Measurements from ENCODE around the gene VAMP2. TPM values are rescaled to one million over a fixed set of nuclear protein-coding genes. Genes with fewer than 3 reads are reported as not detected.

VAMP2 gene
- total and polyA plus RNA-seq, 10 of the 15 experiments (the other 5 are each of a cell fraction or from before 2014, with no cell fraction given): 3.0 to 35.2 (median 25.0) TPM

DNA sequence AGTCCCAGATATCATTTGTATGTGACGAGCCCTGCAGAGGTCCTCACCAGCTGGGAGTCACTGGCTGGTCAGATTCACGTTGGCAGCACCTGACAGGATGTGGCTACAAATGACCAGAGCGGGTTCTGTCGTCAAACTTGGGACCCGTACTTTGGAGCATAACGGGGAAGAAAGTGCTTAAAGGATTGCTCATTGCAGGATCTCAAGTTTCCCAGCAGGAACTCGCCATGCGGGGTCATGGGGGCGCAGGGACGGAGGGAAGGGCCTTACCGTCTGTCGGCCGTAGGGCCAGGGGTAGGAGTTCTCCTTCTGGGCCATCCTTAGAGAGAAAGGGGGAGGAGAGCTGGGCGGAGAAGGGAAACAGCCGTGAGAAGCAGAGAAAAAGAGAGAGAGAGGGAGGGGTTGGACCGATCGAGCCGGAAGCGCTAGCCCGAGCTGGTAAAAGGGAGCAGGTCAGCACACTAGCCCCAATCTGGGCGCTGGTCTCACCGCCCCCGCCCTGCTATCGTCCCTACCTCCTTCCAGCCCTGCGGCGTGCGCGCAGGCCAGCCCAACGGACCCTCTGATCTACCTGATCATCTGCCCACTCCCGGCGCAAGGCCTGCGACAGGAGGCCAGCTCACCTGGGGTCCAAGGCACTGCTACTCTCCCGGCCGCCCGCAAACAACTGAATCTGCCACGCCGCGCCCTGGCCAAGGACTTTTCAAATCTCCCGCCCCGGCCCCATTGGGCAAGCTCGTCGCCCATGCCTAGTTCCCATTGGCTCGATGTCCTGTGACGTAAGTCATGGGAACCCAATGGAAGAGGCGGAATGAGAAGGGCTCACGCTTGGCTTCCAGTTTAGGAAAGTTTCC is 47.4 kb upstream of the VAMP2 start, which contains the start of gene AURKB (continued):
- TF ChIP-seq, protein P1, sequence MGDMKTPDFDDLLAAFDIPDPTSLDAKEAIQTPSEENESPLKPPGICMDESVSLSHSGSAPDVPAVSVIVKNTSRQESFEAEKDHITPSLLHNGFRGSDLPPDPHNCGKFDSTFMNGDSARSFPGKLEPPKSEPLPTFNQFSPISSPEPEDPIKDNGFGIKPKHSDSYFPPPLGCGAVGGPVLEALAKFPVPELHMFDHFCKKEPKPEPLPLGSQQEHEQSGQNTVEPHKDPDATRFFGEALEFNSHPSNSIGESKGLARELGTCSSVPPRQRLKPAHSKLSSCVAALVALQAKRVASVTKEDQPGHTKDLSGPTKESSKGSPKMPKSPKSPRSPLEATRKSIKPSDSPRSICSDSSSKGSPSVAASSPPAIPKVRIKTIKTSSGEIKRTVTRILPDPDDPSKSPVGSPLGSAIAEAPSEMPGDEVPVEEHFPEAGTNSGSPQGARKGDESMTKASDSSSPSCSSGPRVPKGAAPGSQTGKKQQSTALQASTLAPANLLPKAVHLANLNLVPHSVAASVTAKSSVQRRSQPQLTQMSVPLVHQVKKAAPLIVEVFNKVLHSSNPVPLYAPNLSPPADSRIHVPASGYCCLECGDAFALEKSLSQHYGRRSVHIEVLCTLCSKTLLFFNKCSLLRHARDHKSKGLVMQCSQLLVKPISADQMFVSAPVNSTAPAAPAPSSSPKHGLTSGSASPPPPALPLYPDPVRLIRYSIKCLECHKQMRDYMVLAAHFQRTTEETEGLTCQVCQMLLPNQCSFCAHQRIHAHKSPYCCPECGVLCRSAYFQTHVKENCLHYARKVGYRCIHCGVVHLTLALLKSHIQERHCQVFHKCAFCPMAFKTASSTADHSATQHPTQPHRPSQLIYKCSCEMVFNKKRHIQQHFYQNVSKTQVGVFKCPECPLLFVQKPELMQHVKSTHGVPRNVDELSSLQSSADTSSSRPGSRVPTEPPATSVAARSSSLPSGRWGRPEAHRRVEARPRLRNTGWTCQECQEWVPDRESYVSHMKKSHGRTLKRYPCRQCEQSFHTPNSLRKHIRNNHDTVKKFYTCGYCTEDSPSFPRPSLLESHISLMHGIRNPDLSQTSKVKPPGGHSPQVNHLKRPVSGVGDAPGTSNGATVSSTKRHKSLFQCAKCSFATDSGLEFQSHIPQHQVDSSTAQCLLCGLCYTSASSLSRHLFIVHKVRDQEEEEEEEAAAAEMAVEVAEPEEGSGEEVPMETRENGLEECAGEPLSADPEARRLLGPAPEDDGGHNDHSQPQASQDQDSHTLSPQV (IDR thresholded peaks at IDR 0.05): no peak
- TF ChIP-seq NRF1 (conservative IDR thresholded peaks at IDR 0.05; ENCODE audit: low read depth, low read length) (no peak), IKZF1 (conservative IDR thresholded peaks at IDR 0.05) (no peak; the same call in none of the 2 replicates), POLR2A (IDR thresholded peaks at IDR 0.05; ENCODE audit: low read depth, low read length) (peak; percentile 96), NBN (IDR thresholded peaks at IDR 0.05) (no peak; the same call in 1 of the 2 replicates), NFIC (IDR thresholded peaks at IDR 0.05; ENCODE audit: low read depth, low read length) (no peak), CHD4 (IDR thresholded peaks at IDR 0.05) (no peak), TCF12 (IDR thresholded peaks at IDR 0.05; ENCODE audit: low read depth, low read length) (peak; percentile 52; the same call in 1 of the 2 replicates), FOS (IDR thresholded peaks at IDR 0.05; ENCODE audit: borderline replicate concordance, extremely low read depth, insufficient read length) (peak; percentile 39), SMAD5 (IDR thresholded peaks at IDR 0.05; ENCODE audit: low read depth) (peak; percentile 86; the same call in 1 of the 2 replicates), POLR2AphosphoS2 (IDR thresholded peaks at IDR 0.05; ENCODE audit: low read depth, low read length) (no peak), EGR1 (IDR thresholded peaks at IDR 0.05; ENCODE audit: borderline replicate concordance in 1 of 2, low read depth in 2 of 2, low read length in 2 of 2) (peak in 1 of 2 experiments; percentile 50; a peak in 1 of 3 replicates), BRCA1 (IDR thresholded peaks at IDR 0.05; ENCODE audit: low read depth, low read length) (no peak), ZNF274 (IDR thresholded peaks at IDR 0.05; ENCODE audit: insufficient read depth, insufficient read length) (no peak), POU2F2 (IDR thresholded peaks at IDR 0.05; ENCODE audit: borderline replicate concordance, low read depth, low read length) (peak; percentile 92), IRF4 (IDR thresholded peaks at IDR 0.05; ENCODE audit: low read depth, low read length) (0 out of 2 replicates have a peak, but pooled peaks have one; percentile 33), RAD21 (IDR thresholded peaks at IDR 0.05; ENCODE audit: insufficient read depth, low read depth, low read length) (no peak), BHLHE40 (IDR thresholded peaks at IDR 0.05; ENCODE audit: borderline replicate concordance in 1 of 2, low read depth in 2 of 2, low read length in 1 of 2) (peak; percentile 54 to 78; a peak in 3 of 4 replicates), EP300 (IDR thresholded peaks at IDR 0.05; ENCODE audit: borderline replicate concordance in 1 of 2, control insufficient read depth in 1 of 2, low read depth in 2 of 2, low read length in 2 of 2) (no peak; a peak in 1 of 4 replicates)
- TF ChIP-seq, protein P2, sequence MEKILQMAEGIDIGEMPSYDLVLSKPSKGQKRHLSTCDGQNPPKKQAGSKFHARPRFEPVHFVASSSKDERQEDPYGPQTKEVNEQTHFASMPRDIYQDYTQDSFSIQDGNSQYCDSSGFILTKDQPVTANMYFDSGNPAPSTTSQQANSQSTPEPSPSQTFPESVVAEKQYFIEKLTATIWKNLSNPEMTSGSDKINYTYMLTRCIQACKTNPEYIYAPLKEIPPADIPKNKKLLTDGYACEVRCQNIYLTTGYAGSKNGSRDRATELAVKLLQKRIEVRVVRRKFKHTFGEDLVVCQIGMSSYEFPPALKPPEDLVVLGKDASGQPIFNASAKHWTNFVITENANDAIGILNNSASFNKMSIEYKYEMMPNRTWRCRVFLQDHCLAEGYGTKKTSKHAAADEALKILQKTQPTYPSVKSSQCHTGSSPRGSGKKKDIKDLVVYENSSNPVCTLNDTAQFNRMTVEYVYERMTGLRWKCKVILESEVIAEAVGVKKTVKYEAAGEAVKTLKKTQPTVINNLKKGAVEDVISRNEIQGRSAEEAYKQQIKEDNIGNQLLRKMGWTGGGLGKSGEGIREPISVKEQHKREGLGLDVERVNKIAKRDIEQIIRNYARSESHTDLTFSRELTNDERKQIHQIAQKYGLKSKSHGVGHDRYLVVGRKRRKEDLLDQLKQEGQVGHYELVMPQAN (conservative IDR thresholded peaks at IDR 0.05): peak; percentile 100
- TF ChIP-seq, protein P3, sequence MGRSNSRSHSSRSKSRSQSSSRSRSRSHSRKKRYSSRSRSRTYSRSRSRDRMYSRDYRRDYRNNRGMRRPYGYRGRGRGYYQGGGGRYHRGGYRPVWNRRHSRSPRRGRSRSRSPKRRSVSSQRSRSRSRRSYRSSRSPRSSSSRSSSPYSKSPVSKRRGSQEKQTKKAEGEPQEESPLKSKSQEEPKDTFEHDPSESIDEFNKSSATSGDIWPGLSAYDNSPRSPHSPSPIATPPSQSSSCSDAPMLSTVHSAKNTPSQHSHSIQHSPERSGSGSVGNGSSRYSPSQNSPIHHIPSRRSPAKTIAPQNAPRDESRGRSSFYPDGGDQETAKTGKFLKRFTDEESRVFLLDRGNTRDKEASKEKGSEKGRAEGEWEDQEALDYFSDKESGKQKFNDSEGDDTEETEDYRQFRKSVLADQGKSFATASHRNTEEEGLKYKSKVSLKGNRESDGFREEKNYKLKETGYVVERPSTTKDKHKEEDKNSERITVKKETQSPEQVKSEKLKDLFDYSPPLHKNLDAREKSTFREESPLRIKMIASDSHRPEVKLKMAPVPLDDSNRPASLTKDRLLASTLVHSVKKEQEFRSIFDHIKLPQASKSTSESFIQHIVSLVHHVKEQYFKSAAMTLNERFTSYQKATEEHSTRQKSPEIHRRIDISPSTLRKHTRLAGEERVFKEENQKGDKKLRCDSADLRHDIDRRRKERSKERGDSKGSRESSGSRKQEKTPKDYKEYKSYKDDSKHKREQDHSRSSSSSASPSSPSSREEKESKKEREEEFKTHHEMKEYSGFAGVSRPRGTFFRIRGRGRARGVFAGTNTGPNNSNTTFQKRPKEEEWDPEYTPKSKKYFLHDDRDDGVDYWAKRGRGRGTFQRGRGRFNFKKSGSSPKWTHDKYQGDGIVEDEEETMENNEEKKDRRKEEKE (IDR thresholded peaks at IDR 0.05): no peak

All from GM12878 (cell line).